Mesodermal cell (in vitro differentiated cells): ENCODE measurements around the gene CACNG7.

Experiments used
- H3K27ac ChIP-seq: 2 replicates; pipeline ENCODE4 v1.7.0; 2013; ENCODE audit warnings: mild to moderate bottlenecking, low read depth, low read length, moderate library complexity; ENCODE audit not compliant: severe bottlenecking
- H3K36me3 ChIP-seq: 2 replicates; pipeline ENCODE4 v1.7.1; 2013; ENCODE audit warnings: mild to moderate bottlenecking, low read length, moderate library complexity; ENCODE audit not compliant: control insufficient read depth, insufficient read depth
- H3K4me1 ChIP-seq: one replicate; pipeline ENCODE4 v1.7.1; 2013; ENCODE audit warnings: mild to moderate bottlenecking, low read length; ENCODE audit not compliant: insufficient read depth, control insufficient read depth, poor library complexity, severe bottlenecking
- H3K4me3 ChIP-seq: 2 replicates; pipeline ENCODE4 v1.7.0; 2013; ENCODE audit warnings: low read length, control low read depth, mild to moderate bottlenecking; ENCODE audit not compliant: insufficient read depth, poor library complexity, severe bottlenecking; ENCODE audit errors: extremely low read depth
- H3K9me3 ChIP-seq: 2 replicates; pipeline ENCODE4 v1.7.1; 2013; ENCODE audit warnings: mild to moderate bottlenecking, low read length, moderate library complexity; ENCODE audit not compliant: control insufficient read depth
- WGBS, 2 experiments: methylation state at CpG; one replicate each; pipeline ENCODE4 v1.1.5; 2013; ENCODE audit warnings: missing lambda C conversion rate in 2 of 2; ENCODE audit not compliant: insufficient coverage in 2 of 2; 5-methylcytosine and 5-hydroxymethylcytosine counted together

CACNG7 gene

DNA sequence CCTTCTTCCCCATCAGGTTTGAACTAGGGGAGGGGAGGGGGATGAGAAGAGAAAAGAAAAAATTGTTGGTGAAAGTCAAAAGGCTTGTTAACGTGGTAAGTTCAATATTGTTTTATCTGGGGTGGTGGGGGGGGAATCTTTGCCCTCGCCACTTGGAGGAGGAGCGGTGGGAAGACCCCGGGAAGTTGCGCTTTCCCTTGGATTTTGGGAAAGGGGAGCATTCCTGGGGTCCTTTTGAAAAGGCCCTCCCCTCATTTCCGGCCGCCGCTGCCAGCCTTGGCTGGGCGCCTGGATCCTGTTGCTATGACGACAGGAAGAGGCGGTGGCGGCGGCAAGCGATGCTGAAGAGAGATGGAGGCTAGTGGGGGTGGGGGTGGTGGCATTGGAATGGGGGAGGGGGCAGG lies 49.1 kb downstream of the CACNG7 start:
- Histone ChIP-seq H3K4me3 (no peak overlapping the region), H3K9me3 (no peaks in the 10 kb centered on the region), H3K36me3 (no peaks in the 10 kb centered on the region), H3K27ac (no peak overlapping the region), H3K4me1 (peaks cover 17% of the 10 kb centered on the region)
- WGBS, 2 experiments, result 0 to 12% methylated on average over 3 to 5 of the region's 14 CpGs

DNA sequence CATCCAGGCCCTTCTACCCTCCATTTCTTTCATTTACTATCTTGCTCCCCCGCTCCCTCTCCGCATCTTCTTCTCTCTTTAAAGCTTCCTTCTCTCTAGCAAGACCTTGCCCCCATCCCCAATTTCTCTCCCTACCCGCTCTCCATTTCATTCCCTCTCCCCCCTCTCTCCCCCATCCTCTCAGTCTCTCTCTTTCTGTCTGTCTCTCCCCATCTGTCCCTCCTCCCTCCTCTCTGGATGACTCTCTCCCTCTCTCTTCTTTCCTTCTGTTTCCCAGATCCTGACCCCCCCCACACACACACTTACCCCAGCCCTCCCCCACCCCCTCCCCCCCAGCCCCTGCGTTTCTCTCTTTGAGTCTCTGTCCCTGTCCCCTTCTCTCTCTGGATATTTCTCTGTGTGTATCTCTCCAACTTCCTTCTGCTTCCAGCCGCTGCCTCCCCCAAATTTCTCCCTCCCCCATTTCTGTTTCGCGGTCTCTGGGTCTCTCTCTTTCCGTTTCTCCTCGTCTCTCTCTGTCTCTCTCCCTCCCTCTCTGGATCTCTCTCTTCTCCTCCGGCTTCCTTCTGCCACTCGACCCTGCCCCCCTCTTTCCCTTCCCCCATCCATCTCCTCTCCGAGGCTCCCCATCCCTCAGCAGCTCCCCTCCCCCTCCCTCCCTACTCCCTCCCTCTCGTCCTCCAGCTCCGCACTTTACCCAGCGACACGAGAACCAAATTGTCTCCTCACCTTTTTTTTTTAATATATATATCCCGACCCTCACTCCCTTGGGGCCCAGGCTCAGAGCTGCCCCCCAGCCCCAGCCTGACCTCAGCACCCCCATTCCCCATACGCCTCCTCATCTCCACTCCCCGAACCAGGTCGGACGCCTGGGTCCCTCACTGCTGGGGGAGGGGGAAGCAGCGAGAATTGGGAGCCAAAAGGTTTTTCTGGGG lies 50.0 kb downstream of the CACNG7 start:
- Histone ChIP-seq H3K9me3 (no peaks in the 10 kb centered on the region), H3K4me1 (peaks cover 17% of the 10 kb centered on the region), H3K4me3 (peak overlapping the region; percentile 59), H3K27ac (no peak overlapping the region), H3K36me3 (no peaks in the 10 kb centered on the region)
- 1% methylated on average over 13 to 16 of the region's 22 CpGs for WGBS, 2 experiments

GRCh38 chr19:53960187-53960586 lies 51.1 kb downstream of the CACNG7 start:
- H3K9me3 ChIP-seq, result no peaks in the 10 kb centered on the region
- H3K36me3 ChIP-seq, result peaks cover 10% of the 10 kb centered on the region
- peaks cover 17% of the 10 kb centered on the region for H3K4me1 ChIP-seq
- WGBS, 2 experiments, result 7 to 9% methylated on average over 6 to 8 of the region's 10 CpGs
- peak overlapping the region; percentile 69 for H3K27ac ChIP-seq
- peak overlapping the region; percentile 59 for H3K4me3 ChIP-seq

DNA sequence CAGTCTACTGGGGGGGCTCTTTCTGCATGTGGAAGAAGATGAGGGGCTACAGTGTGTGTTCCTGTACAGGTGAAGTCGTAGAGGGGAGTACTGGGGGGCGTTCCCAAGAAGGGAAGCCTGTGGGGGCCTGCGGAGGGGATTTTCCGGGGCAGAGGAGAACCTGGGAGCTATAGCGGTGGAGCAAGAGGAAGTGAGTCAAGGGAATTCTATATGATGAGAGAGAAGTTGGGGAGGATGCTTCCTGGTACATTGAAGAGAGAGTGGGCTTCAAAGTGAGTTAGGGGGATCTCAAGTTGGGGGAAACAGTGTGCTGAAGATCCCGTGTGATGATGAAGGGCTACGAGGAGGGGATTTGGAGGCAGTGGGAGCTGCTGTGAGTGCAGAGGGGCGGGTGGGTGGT lies 51.8 kb downstream of the CACNG7 start:
- peak overlapping the region; percentile 69 for H3K27ac ChIP-seq
- peaks cover 17% of the 10 kb centered on the region for H3K4me1 ChIP-seq
- peak overlapping the region; percentile 59 for H3K4me3 ChIP-seq
- H3K9me3 ChIP-seq, result no peaks in the 10 kb centered on the region
- 7 to 13% methylated on average over 8 of the region's 8 CpGs for WGBS, 2 experiments
- H3K36me3 ChIP-seq, result peaks cover 16% of the 10 kb centered on the region

DNA sequence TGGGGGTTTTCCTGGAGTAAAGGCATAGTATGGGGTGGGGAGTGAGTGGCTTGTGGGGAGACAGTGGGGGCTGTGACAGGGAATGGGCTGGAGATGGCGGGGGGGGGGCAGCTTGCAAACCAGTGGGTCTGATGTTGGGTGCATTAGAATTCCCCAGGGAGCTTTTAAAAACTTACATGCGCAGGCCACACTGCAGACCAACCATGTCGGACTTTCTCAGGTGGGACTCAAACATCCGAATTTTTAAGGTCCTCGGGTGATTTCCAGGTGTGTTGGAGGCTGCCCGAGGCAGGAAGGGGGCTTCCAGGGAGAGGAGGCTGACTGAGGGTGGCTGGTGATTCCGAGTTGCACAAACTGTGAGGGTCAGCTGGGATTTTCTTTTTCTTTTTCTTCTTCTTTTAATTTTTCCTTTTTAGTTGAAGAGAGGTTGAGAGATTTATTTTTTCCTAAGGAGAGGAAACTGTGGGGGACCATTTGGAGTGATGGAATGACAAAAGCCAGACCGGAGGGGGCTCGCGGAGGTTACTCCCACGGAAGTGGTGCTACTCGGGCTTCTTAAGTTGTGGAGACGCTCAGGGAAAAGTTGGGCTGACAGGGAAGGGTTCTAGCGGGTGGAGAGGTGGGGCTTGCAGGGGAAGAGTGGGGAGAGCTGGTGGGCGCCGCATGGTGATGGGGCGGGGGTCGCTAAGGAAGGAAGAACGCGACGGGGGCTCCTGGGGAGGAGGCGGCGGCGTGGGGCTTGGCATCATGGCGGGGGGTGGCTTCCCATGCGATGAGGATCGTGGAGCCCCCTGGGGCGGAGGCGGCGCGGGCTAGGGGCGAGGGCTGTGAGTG lies 52.7 kb downstream of the CACNG7 start:
- Histone ChIP-seq H3K4me3 (peak overlapping the region; percentile 59), H3K36me3 (peaks cover 23% of the 10 kb centered on the region), H3K4me1 (peaks cover 17% of the 10 kb centered on the region), H3K27ac (no peak overlapping the region), H3K9me3 (no peaks in the 10 kb centered on the region)
- WGBS, 2 experiments, result 1 to 2% methylated on average over 18 to 23 of the region's 32 CpGs

- Histone ChIP-seq H3K36me3 (peaks cover 34% of the 10 kb centered on the region), H3K4me3 (peak within 1 kb of the TSS; percentile 59), H3K4me1 (peaks cover 14% of the 10 kb centered on the region), H3K9me3 (no peaks in the 10 kb centered on the region), H3K27ac (no peak within 1 kb of the TSS)
- 11 to 20% methylated on average over 7 to 22 of the region's 55 CpGs for whole genome bisulfite sequencing, 2 experiments
These were observed 53.9 kb downstream of the CACNG7 start, which contains the start of gene CACNG8 for GRCh38 chr19:53962887-53963431. Gene CACNG8 (plus strand): TSS chr19:53962937.

GRCh38 chr19:53965091-53965490 lies 56.0 kb downstream of the CACNG7 start:
- H3K36me3 ChIP-seq, result peaks cover 46% of the 10 kb centered on the region
- H3K4me3 ChIP-seq, result no peak overlapping the region
- H3K9me3 ChIP-seq, result no peaks in the 10 kb centered on the region
- H3K27ac ChIP-seq, result no peak overlapping the region
- WGBS, 2 experiments, result 94 to 99% methylated on average over 11 of the region's 11 CpGs
- peaks cover 4% of the 10 kb centered on the region for H3K4me1 ChIP-seq

DNA sequence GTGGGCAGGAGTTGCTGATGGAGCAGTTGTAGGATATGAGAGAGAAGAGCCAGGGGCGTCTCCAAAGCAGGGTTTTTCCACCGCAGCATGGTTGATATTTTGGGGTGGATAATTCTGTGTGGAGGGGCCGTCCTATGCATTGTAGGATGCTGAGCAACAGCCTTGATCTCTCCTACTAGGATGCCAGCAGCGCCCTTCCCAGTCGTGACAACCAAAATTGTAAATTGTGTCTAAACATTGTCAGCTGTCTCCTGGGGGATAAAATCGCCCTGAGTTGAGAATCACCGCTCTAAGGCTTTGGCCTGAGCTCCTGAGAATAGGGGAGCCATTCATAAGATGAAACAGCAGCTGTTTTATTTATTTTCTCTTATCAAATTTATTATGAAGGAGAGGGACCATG lies 57.9 kb downstream of the CACNG7 start:
- H3K4me3 ChIP-seq, result no peak overlapping the region
- WGBS, 2 experiments, result 90 to 100% methylated on average over 4 to 6 of the region's 7 CpGs
- H3K36me3 ChIP-seq, result peaks cover 60% of the 10 kb centered on the region
- no peaks in the 10 kb centered on the region for H3K4me1 ChIP-seq
- no peaks in the 10 kb centered on the region for H3K9me3 ChIP-seq
- H3K27ac ChIP-seq, result no peak overlapping the region

GRCh38 chr19:53969366-53969765 lies 60.3 kb downstream of the CACNG7 start:
- H3K27ac ChIP-seq, result no peak overlapping the region
- 92 to 97% methylated on average over 4 of the region's 6 CpGs for WGBS, 2 experiments

DNA sequence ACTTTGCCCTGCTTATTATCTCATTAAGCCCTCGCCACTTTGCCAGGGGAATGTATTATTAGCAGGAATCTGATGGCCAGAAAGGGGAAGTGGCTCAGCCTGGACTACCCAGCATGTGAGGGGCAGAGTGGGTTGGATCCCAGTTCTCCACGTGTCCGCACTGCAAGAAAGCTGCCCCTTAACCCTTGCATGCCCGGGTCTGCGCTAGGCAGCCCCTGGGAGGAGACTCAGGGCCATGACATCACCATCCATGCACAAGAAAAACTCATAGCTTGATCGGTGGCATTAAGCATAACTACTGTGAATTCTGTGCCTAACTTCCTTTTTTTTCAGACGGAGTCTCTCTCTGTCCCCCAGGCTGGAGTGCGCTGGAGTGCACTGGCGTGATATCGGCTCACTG lies 62.6 kb downstream of the CACNG7 start:
- 81 to 93% methylated on average over 8 to 9 of the region's 10 CpGs for WGBS, 2 experiments
- H3K4me1 ChIP-seq, result no peaks in the 10 kb centered on the region
- H3K27ac ChIP-seq, result no peak overlapping the region
- H3K4me3 ChIP-seq, result no peak overlapping the region
- H3K36me3 ChIP-seq, result peaks cover 46% of the 10 kb centered on the region
- no peaks in the 10 kb centered on the region for H3K9me3 ChIP-seq

More at GRCh38 chr19:53969366-53969765, 60.3 kb downstream of the CACNG7 start:
- Histone ChIP-seq H3K4me1 (no peaks in the 10 kb centered on the region), H3K9me3 (no peaks in the 10 kb centered on the region), H3K4me3 (no peak overlapping the region), H3K36me3 (peaks cover 66% of the 10 kb centered on the region)
